HG02970 (cell line): ENCODE results near the gene MAG.

Experiments used
- ATAC-seq: cut with Tn5 transposase; IDR thresholded peaks from one replicate; pipeline ENCODE4 v1.9.1; 2021; ENCODE audit warnings: mild to moderate bottlenecking, moderate library complexity, moderate number of reproducible peaks; ENCODE audit not compliant: unreplicated experiment, low FRiP score

Gene MAG

DNA sequence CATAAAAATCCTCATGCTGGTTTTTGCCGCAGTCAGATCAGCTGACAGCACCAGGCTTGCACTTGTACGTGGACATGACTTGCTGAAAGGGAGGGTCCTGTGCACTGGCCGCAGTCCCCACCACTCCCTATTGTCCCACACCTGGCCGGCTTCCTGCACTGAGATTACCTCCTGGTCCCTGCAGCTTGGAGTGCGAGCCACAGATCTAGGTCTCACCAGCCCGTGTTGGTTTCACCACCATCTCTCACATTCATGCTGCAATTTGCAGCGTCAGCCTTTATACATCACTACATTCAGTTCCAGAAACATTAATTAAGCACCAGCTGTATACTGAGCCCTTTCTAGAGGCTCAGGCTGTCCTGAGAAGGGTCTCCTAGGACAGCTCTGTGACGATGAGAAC is 22.1 kb downstream of the MAG start:
- ATAC-seq = no peak

GRCh38 chr19:35314858-35315470 is 23.0 kb downstream of the MAG start:
- ATAC-seq = no peak

DNA sequence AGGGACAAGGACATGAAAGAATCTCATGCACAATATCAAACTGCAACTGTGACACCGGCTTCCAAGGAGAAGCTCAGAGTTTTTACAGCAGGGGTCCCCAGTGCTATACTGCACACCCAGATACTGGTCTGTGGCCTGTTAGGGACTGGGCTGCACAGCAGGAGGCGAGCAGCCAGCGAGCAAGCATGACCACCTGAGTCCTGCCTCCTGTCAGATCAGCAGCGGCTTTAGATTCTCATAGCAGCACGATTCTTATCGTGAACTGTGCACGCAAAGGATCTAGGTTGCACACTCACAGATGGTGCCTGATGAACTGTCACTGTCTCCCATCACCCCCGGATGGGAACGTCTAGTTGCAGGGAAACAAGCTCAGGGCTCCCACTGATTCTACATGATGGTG is 23.9 kb downstream of the MAG start:
- no peak for ATAC-seq

- ATAC-seq = no peak
Measured at GRCh38 chr19:35316560-35316959, 24.6 kb downstream of the MAG start.

- ATAC-seq = no peak
Measured at GRCh38 chr19:35317464-35318043, 25.6 kb downstream of the MAG start.

DNA sequence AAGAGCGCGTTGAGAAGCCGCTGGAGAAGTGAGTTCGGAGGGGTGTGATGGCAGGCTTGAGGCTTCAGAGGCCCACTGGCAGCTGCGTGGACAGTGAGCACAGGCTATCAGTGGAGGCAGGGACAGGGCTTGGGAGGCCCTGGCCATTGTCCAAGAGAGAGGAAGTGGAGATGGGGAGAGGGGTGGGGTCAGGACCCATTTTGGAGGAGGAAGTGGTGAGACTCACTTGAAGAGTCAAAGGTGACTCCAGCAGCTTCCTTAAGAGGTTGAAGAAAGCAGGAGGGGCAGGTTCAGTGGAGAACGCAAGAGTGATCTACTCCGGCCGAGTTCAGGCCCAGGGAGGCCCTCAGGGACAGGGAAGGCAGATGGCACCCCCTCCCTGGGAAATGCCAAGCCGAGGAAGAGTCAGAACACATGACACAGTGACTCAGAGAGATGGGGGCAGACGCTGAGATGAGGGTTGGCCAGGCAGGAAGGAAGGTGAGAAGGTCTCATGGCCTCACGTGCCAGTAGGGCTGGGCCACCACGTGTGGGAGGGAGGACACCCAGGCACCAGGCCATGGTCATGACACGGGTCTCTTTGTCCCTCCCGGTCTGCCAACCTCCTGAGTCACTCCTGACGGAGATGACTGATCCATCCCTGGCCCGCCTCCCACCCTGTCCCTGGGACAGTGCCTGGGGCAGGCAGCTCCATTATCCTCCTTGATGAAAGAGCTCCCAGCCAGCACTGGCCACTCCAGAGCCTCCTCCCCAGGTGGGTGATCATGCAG is 26.9 kb downstream of the MAG start:
- no peak for ATAC-seq

DNA sequence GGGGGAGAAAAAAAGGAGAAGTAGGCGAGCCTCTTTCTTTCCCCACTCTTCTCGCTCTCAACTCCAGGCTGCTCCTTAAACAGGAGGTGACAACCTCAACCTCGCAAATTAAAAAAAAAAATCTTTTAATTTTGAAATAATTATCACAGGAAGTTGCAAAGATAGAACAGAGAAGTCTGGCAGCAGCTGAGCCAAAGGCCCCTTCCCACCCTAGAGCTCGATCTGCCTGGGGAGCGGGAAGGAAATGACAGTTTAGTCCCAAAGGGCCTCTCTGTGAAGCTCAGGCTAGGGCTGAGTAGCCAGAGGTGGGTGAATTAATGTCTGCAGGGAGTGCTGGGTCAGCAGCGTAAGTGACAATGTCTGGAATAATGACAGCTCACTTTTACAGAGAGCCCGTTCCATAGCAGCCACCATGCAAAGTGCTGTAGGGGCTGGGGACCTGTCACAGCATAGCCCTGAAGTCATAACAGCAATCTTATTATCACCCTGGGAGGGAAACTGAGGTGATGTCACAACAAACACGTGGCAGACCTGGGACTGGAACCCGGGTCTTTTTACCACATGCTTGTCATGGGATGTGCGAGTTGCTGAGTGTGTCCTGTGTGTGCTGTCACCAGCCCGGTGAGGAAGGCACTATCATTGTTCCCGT is 28.2 kb downstream of the MAG start:
- no peak for ATAC-seq

- no peak for ATAC-seq
Measured at GRCh38 chr19:35321291-35321690, 29.3 kb downstream of the MAG start.

- ATAC-seq = no peak
Measured at GRCh38 chr19:35322014-35322413, 30.1 kb downstream of the MAG start.

DNA sequence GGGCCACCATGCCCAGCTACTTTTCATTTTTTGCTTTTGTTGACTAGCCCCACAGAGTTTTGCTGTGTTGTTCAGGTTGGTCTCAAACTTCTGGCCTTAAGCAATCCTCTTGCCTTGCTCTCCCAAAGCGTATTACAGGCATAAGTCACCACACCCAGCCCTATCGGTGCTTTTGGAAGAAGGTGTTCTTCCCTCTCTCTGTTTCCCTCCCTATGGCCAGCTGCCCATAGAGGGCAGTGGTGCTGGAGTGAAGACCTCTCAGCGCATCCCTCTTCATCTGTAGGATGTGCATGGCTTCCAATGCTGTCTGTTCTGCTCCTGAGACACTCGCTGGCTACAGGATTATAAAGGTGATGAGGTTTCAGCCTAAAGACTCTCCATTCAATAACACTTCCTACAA is 35.7 kb downstream of the MAG start:
- no peak for ATAC-seq

DNA sequence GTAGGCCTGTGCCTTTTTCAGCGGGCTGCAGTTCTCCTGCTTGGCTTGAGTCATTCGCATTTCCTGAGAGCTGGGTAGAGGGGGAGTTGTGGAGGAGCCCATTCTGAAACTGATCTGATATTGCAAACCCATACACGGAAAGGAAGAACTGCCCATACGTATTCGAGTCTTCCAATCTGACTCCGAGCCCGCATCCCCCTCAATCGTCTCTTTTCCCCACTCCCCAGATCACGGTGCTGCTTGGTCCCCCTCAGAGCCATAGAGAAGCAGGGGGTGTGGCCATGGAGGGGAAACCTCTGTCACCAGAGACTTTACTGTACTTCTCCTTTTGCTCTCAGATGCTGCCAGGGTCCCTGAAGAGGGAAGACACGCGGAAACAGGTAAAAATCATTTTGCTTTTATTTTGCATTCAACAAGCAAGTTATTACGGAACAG is 36.9 kb downstream of the MAG start, which contains the start of gene CD22:
CD22 (plus strand) TSS at position 337 of the 435 bp plus-strand sequence. CDS start 2,854 bp downstream, outside the sequence.
- ATAC-seq = no peak

DNA sequence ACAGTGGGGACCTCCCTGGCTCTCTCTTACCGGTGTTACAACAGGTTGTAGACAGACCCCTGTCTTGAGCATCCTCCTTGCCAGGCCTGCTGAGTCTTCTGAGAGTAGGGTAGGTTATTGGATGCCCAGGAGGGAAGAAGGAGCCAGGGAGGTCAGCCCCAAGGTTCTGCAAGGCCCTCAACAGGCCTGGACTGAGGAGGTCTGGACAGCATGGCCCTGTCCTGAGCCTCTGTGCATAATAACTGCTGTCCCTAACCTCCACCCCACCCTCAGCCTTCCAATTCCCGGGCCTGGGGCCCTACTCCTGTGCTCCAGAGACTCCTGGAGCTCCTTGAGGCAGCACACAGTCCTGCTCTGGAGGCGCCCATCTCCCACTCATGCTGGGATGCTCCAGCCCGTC is 37.4 kb downstream of the MAG start:
- no peak for ATAC-seq

DNA sequence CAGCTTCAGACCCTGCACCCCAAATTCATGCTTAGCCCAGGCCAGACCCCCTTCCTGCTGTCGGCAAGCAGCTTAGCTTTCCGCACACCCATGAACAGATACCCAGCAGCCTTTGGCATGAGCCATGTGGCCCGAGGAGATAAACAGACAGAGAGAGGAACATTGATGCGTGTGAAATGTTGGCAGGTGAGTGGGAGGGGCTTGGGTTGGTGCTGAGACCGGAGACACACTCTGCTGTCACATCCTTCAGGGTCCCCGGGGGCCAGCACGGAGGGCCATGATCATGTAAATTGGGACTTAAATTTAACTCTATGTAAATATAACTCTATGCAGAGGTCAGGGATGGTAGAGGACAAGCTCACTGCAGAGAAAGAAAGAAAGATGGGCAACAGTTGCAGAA is 38.5 kb downstream of the MAG start:
- ATAC-seq = peak; percentile 49

GRCh38 chr19:35331551-35332214 is 39.7 kb downstream of the MAG start:
- no peak for ATAC-seq

GRCh38 chr19:35332817-35333216 is 40.9 kb downstream of the MAG start:
- no peak for ATAC-seq

- ATAC-seq = no peak
Measured at GRCh38 chr19:35334144-35334753, 42.3 kb downstream of the MAG start.

DNA sequence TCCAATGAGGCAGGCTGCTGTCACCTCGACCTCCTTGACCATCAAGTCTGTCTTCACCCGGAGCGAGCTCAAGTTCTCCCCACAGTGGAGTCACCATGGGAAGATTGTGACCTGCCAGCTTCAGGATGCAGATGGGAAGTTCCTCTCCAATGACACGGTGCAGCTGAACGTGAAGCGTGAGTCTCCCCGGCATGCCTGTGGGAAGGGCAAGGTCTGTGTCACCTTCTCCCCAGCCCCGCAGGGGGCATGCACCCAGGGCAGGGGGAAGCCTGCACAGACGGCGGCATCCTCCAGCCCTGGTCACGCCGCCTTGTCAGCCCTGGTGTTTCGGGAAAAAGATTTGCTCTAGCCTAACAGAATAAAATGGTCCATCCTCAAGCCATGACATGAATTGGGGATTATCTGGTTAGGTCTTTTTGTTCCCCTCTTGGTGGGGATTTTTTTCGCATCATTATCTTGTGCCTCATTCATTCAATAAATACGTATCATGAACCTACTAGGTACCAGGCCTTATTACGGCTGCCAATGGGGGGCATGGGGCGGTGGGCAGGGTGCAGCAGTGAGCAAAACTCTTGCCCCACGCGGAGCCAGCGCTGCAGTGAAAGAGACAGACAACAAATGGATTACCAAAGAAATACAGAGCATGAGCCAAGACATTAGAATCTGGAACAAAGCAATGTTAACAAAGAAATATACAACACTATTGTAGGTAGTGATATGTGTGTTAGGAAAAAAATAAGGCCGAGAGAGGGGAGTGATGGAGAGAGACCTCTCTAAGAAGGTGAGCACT is 44.4 kb downstream of the MAG start:
- ATAC-seq = no peak

DNA sequence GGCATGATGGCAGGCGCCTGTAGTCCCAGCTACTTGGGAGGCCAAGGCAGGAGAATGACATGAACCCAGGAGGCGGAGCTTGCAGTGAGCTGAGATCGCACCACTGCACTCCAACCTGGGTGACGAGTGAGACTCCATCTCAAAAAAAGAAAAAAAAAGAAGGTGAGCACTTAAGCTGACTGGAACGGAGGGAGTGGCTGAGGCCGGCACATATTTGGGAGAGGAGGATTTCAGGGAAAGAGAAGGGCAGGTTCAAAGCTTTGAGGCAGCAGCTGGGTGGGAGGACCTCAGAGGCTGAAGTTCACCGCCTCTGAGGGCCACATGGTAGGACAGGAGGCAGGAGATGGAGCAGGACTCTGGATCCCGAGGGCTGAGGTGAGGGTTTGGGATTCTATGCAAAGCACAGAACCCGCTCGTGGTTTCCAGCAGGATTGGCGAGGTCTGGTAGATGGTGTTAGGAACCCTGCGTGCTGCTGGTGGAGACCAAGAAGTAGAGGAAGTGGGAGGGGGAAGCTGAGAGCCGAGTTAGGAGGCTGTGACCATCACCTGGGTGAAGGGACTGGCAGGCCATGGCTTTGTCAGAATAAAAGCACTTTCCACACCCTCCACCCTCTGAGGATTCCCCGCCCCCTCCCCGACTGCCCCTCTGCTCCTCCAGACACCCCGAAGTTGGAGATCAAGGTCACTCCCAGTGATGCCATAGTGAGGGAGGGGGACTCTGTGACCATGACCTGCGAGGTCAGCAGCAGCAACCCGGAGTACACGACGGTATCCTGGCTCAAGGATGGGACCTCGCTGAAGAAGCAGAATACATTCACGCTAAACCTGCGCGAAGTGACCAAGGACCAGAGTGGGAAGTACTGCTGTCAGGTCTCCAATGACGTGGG is 45.4 kb downstream of the MAG start:
- ATAC-seq = no peak

DNA sequence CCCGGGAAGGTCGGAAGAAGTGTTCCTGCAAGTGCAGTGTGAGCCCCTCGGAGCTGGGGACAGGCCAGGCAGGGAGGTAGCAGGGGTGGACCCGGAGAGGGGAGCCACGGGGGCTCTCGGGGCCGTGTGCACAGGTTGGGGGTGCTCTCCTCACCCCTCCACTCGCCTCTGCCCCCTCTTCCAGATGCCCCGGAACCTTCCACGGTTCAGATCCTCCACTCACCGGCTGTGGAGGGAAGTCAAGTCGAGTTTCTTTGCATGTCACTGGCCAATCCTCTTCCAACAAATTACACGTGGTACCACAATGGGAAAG is 46.0 kb downstream of the MAG start:
- ATAC-seq = no peak
